RWPE1 (cell line): ENCODE results near the gene TNNI3K.
A peak's percentile ranks its signal among the peaks of the same experiment; 100 is the strongest.

ENCODE experiments used
- CTCF ChIA-PET: fragments of 350-600 bp; sonication (Branson Sonifier 250); formaldehyde crosslinking; extraction: SDS; loops from one replicate; lab custom pipeline; 2021; lab: Yijun Ruan, JAX
- POLR2A ChIA-PET: fragments of 400-600 bp; formaldehyde crosslinking; extraction: SDS; loops from one replicate; lab custom pipeline; 2020; ENCODE audit warnings: antibody characterized with exemption; ENCODE audit not compliant: low non-redundant PET; lab: Yijun Ruan, JAX
- DNase-seq: peaks from one replicate; pipeline ENCODE4 v3.0.0; 2012; ENCODE audit warnings: low spot score
- H3K27ac ChIP-seq: fragments of 450-650 bp; 2 replicates; pipeline ENCODE4 v1.5.1; 2017
- TF ChIP-seq, protein P1 (sequence below): fragments of 450-650 bp; conservative IDR thresholded peaks from 2 replicates; pipeline ENCODE4 v1.5.1; 2017; ENCODE audit warnings: low read depth, mild to moderate bottlenecking

TNNI3K gene

DNA sequence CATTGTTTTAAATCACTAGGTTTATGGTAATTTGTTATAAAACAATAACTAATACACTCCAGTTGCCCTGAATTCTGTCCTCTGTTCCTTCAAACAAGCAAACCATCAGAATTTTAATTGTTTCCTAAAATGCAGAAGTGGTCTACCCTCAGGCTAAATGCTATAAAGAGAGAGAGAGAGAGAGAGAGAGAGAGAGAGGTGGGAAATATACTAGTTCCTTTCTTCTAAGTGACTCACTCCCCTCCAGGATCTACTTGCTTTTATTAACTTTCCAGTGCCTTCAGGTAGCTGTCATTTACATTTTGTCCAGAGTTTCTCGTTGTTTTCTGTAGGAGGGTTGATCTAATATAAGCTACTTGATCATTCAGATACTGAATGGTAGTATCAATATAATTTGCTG lies 250.8 kb downstream of the TNNI3K start:
- DNase-seq: no peak
- ChIA-PET CTCF (no interaction called here), POLR2A (interaction anchor here (0.7 kb wide), 1 partner anchor 386 kb away, joined by 3 read pairs; no protein-coding TSS in a partner anchor)
- H3K27ac ChIP-seq: no peak overlapping the region
- TF ChIP-seq, protein P1, sequence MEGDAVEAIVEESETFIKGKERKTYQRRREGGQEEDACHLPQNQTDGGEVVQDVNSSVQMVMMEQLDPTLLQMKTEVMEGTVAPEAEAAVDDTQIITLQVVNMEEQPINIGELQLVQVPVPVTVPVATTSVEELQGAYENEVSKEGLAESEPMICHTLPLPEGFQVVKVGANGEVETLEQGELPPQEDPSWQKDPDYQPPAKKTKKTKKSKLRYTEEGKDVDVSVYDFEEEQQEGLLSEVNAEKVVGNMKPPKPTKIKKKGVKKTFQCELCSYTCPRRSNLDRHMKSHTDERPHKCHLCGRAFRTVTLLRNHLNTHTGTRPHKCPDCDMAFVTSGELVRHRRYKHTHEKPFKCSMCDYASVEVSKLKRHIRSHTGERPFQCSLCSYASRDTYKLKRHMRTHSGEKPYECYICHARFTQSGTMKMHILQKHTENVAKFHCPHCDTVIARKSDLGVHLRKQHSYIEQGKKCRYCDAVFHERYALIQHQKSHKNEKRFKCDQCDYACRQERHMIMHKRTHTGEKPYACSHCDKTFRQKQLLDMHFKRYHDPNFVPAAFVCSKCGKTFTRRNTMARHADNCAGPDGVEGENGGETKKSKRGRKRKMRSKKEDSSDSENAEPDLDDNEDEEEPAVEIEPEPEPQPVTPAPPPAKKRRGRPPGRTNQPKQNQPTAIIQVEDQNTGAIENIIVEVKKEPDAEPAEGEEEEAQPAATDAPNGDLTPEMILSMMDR: no peak

DNA sequence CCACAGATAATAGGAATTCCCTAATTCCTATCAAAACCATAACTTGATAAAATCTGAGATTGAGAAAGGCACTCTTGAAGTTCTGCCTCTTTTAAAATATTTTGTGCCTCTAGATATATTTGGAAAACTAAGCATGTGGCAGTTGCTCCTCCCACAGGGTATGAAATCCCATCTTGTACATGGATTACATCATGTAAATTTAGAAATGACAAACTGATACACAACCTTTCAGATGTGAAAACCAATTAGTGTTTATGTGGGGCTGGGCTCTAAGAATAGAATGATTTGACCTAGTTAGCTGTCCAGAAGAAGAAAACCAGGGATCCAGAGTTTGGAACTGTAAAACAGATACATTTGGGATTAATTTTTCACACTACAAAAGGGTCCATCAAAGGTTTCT lies 261.5 kb downstream of the TNNI3K start:
- no peak for DNase-seq
- CTCF ChIA-PET: no interaction called here
- no peak overlapping the region for H3K27ac ChIP-seq
- POLR2A ChIA-PET: no interaction called here
- TF ChIP-seq, protein P1: no peak

DNA sequence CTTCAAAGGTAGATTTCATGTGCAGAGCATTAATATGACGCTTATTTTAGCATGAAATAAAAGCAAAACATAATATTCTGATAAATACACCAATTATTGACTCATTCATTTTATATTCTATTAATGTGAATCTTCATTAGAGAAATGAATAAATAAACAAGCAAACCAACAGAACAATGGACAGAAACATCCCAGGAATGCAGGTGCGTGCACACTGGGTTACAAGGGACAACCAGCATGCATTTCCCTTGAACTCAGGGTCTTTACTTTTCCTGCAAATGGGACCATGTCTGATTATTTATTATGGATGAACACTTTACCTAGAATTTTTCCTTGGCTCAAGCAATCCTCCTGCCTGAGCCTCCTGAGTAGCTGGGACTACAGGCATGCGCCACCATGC lies 263.7 kb downstream of the TNNI3K start:
- DNase-seq: no peak
- TF ChIP-seq, protein P1: no peak
- CTCF ChIA-PET: no interaction called here
- POLR2A ChIA-PET: no interaction called here
- no peak overlapping the region for H3K27ac ChIP-seq

DNA sequence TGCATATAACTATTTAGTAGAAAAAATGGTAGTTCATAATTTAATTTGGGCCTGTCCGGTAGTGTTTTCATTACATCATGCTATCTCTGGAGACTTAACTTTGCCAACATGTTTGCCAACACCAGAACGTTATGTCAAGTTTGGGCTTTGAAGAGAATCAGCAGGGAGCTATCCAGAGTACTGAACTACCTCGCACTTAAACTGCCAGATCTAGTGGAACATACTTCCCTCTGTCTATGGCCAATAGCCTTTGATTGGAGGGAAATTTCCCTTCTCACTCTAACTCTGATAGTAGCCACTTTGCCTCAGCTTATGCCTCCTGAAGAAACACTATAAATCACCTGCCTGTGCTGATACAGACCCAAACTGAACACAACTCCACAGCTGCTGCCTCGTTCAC lies 267.2 kb downstream of the TNNI3K start:
- POLR2A ChIA-PET: no interaction called here
- TF ChIP-seq, protein P1: no peak
- no peak overlapping the region for H3K27ac ChIP-seq
- CTCF ChIA-PET: no interaction called here
- peak; percentile 2 for DNase-seq

DNA sequence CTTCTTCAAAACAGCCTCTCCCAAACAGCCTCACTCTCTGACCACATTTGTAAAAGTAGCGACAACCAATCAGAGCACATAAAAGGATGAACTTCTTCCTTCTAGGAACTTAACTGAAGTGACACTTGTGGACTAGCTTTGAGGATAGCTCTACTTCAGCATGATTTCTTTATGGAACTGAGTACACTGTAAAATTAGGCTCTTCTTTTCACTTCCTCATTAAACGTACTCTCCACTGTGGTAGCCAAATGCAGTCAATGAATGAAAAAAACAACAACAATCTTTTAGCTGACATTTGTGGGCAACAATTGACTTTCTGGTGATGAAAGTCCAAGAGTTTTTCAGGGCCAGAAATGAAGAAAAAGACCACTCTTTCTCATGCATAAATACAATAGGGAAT lies 267.7 kb downstream of the TNNI3K start:
- no peak overlapping the region for H3K27ac ChIP-seq
- POLR2A ChIA-PET: no interaction called here
- TF ChIP-seq, protein P1: no peak
- CTCF ChIA-PET: interaction anchor here (0.7 kb wide), 1 partner anchor 662 kb away, joined by 4 read pairs; no protein-coding TSS in a partner anchor
- DNase-seq: no peak

DNA sequence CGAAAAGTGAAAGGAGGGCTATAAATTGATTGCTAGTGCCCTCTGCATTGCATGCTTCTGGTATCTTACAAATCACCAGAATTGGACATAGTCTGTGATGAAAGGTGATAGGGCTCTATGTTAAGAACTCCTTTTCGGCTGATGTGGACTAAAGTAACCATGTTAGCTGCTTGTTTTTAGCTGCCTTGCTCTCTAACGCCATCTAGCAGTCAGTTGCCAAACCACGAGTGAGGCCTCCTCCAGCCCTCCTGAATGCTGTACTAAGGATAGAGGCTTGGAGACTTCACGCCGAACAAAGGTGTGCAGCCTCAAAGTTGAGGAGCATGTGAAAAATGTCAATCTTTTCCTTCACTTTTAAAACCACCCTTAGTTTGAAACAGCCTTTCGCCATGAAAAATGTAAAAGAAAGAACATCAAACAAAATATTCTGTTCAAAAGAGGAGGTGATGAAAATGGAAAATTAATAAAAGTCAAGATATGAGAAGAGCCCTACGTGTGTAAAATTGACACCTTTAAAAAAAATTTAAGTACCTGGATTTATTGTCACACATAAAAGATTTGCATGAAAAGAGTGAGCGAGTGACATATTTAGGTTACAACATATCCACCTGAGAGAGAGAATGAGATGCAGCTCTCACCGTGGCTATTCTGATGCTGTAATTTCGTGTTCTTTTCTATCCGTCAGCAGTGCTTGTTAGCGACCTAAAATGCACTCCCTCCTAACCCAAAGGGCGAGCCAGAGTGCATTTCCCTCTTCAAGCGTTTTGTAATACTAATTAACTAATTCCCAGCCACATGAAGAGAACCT lies 269.1 kb downstream of the TNNI3K start:
- POLR2A ChIA-PET: no interaction called here
- TF ChIP-seq, protein P1: peak; percentile 71
- CTCF ChIA-PET: interaction anchor here (0.6 to 1.0 kb wide), 6 partner anchors 9 to 1524 kb away, joined by 3 to 5 read pairs (median 4); no protein-coding TSS in a partner anchor
- DNase-seq: peak; percentile 28
- no peak overlapping the region for H3K27ac ChIP-seq
